Suprapubic skin (tissue), 4 donors: Measurements from ENCODE around the gene AMH. TPM values are rescaled to one million over a fixed set of nuclear protein-coding genes. Genes with fewer than 3 reads are reported as not detected.

Experiments used
- DNase-seq, 2 donors: peaks; one replicate each; pipeline ENCODE4 v3.0.0-alpha.2; 2019; ENCODE audit warnings: low spot score in 2 of 2
- H3K27ac ChIP-seq: fragments of 200-600 bp; sonication (generic); one replicate; pipeline ENCODE4 v1.5.1; 2019
- H3K27me3 ChIP-seq: fragments of 200-600 bp; sonication (generic); one replicate; pipeline ENCODE4 v1.5.1; 2019
- H3K36me3 ChIP-seq: fragments of 200-600 bp; sonication (generic); one replicate; pipeline ENCODE4 v1.5.1; 2019
- H3K4me1 ChIP-seq: fragments of 200-600 bp; sonication (generic); one replicate; pipeline ENCODE4 v1.5.1; 2019
- H3K4me3 ChIP-seq: fragments of 200-600 bp; sonication (generic); one replicate; pipeline ENCODE4 v1.5.1; 2019; ENCODE audit warnings: mild to moderate bottlenecking
- H3K9me3 ChIP-seq: fragments of 200-600 bp; sonication (generic); one replicate; pipeline ENCODE4 v1.5.1; 2019
- CTCF ChIP-seq, 2 donors: fragments of 200-600 bp in 1 of 2; fragments of 450-650 bp in 1 of 2; sonication (generic) in 1 of 2; IDR thresholded peaks; one replicate each; pipeline ENCODE4 v1.5.1; 2016 to 2019; ENCODE audit warnings: antibody characterized with exemption in 2 of 2, mild to moderate bottlenecking in 1 of 2, moderate library complexity in 1 of 2
- EP300 ChIP-seq: sonication (generic); formaldehyde crosslinking; IDR thresholded peaks from one replicate; pipeline ENCODE4 v1.6.1; 2017; ENCODE audit warnings: antibody characterized with exemption
- POLR2A ChIP-seq, 2 donors: fragments of 450-650 bp; IDR thresholded peaks; one replicate each; pipeline ENCODE4 v1.6.1; 2017; ENCODE audit warnings: antibody characterized with exemption in 2 of 2, mild to moderate bottlenecking in 2 of 2, moderate library complexity in 2 of 2
- POLR2AphosphoS5 ChIP-seq, 3 donors: sonication (generic); formaldehyde crosslinking; IDR thresholded peaks; one replicate each; pipeline ENCODE4 v1.6.1; 2017; ENCODE audit warnings: antibody characterized with exemption in 3 of 3
- WGBS: methylation state at CpG from one replicate; pipeline ENCODE4 v1.1.5; 2018; 5-methylcytosine and 5-hydroxymethylcytosine counted together
- total RNA-seq, 4 donors: library from RNA; depleted of rRNA; stranded (reverse); fragments of >200 nt; gene quantifications; one replicate each; pipeline ENCODE4 v1.1.0, GENCODE V29; 2016

AMH gene
- total RNA-seq, 4 donors from 2014 or later: 1.7 to 4.3 (median 3.0) TPM

GRCh38 chr19:2226840-2227360, 22.2 kb upstream of the AMH start:
- Histone ChIP-seq H3K27me3 (no peaks in the 10 kb centered on the region), H3K36me3 (peaks cover 83% of the 10 kb centered on the region), H3K27ac (peak overlapping the region; percentile 9), H3K4me1 (peaks cover 41% of the 10 kb centered on the region), H3K9me3 (no peaks in the 10 kb centered on the region), H3K4me3 (no peak overlapping the region)
- 93% methylated on average over 29 of the region's 53 CpGs for WGBS
- no peak for DNase-seq
- TF ChIP-seq POLR2AphosphoS5 (IDR thresholded peaks at IDR 0.05) (no peak), POLR2A (IDR thresholded peaks at IDR 0.05) (no peak), CTCF (IDR thresholded peaks at IDR 0.05) (no peak), EP300 (no peak)

- Histone ChIP-seq H3K36me3 (peaks cover 81% of the 10 kb centered on the region), H3K27me3 (no peaks in the 10 kb centered on the region), H3K4me1 (peaks cover 44% of the 10 kb centered on the region), H3K27ac (peak overlapping the region; percentile 52), H3K9me3 (no peaks in the 10 kb centered on the region), H3K4me3 (no peak overlapping the region)
- 67% methylated on average over 31 of the region's 67 CpGs for WGBS
- no peak for TF ChIP-seq CTCF (IDR thresholded peaks at IDR 0.05)
- no peak for TF ChIP-seq POLR2A (IDR thresholded peaks at IDR 0.05)
- no peak for TF ChIP-seq EP300
- TF ChIP-seq POLR2AphosphoS5 (IDR thresholded peaks at IDR 0.05): no peak
- no peak for DNase-seq
Observed at GRCh38 chr19:2227415-2228156, 21.5 kb upstream of the AMH start.

GRCh38 chr19:2228157-2229030, 20.7 kb upstream of the AMH start:
- Histone ChIP-seq H3K4me1 (peaks cover 49% of the 10 kb centered on the region), H3K27me3 (no peaks in the 10 kb centered on the region), H3K27ac (no peak overlapping the region), H3K4me3 (no peak overlapping the region), H3K9me3 (no peaks in the 10 kb centered on the region), H3K36me3 (peaks cover 79% of the 10 kb centered on the region)
- no peak for DNase-seq
- 93% methylated on average over 9 of the region's 48 CpGs for WGBS
- TF ChIP-seq EP300 (no peak), POLR2A (IDR thresholded peaks at IDR 0.05) (no peak), POLR2AphosphoS5 (IDR thresholded peaks at IDR 0.05) (no peak), CTCF (IDR thresholded peaks at IDR 0.05) (no peak)

GRCh38 chr19:2229103-2230032, 19.8 kb upstream of the AMH start:
- Histone ChIP-seq H3K27ac (no peak overlapping the region), H3K36me3 (peaks cover 77% of the 10 kb centered on the region), H3K4me3 (no peak overlapping the region), H3K9me3 (no peaks in the 10 kb centered on the region), H3K4me1 (peaks cover 58% of the 10 kb centered on the region), H3K27me3 (no peaks in the 10 kb centered on the region)
- TF ChIP-seq POLR2A (IDR thresholded peaks at IDR 0.05) (no peak), CTCF (IDR thresholded peaks at IDR 0.05) (no peak), EP300 (no peak)
- WGBS: 82% methylated on average over 33 of the region's 45 CpGs
- DNase-seq: no peak
